Heart left ventricle (tissue), 13 donors: ENCODE measurements around the gene HIVEP2.

Source experiments
- CTCF ChIP-seq, 12 donors: fragments of 200-600 bp; sonication (generic) in 4 of 12; IDR thresholded peaks; one replicate each; pipeline versions ENCODE4 v1.5.0 to v1.8.0; 2018 to 2022; ENCODE audit warnings: antibody characterized with exemption in 12 of 12, mild to moderate bottlenecking in 5 of 12
- POLR2A ChIP-seq, 2 donors: fragments of 450-650 bp; IDR thresholded peaks; one replicate each; pipeline ENCODE4 v1.6.1; 2017; ENCODE audit warnings: antibody characterized with exemption in 2 of 2, mild to moderate bottlenecking in 2 of 2, moderate library complexity in 2 of 2
- donor health status: ischemic (EF 13 %, LVEDD 7.1; RV severe dilation, severe dysfunction).
- donor health status: DM: no; HTN: yes; CAD: no.
- donor health status: DM: no; HTN: no; CAD: no.
- donor health status: ischemic (EF 25% LVEDD 6.9; RV normal size, moderate dysfunction).
- donor health status: ischemic (EF 25% LVEDD 5.7; RV mildly dilated, moderate dysfunction).
- donor health status: ischemic (EF 35%, LVEDD 5.7; RV mildly dilated, moderate dysfunction).
- donor health status: nonischemic (EF 11% LVEDD 7.7; RV severe dilation, severe dysfunction).
- donor health status: DM: yes; HTN: yes; CAD: no.
- donor health status: PGD.
- donor health status: ischemic (EF 29% LVEDD 5.4; RV normal size, mild dysfunction).
- donor health status: nonischemic (EF 23%, LVEDD 6.1; RV moderate dilation, normal function).

GRCh38 chr6:142872376-142872775, 72.6 kb downstream of the HIVEP2 start:
- TF ChIP-seq CTCF (IDR thresholded peaks at IDR 0.05) (no peak), POLR2A (IDR thresholded peaks at IDR 0.05) (no peak)
